ENCODE results near the gene CA6. TPM values are rescaled to one million over a fixed set of nuclear protein-coding genes. Genes with fewer than 3 reads are reported as not detected.
"Not testable (repeated sequence)": the region's sequence is repeated elsewhere in the genome, so short reads cannot be mapped to it uniquely, and the experiment has no call there.

The CA6 gene
- total RNA-seq, 1 donor from 2014 or later, result not detected

DNA sequence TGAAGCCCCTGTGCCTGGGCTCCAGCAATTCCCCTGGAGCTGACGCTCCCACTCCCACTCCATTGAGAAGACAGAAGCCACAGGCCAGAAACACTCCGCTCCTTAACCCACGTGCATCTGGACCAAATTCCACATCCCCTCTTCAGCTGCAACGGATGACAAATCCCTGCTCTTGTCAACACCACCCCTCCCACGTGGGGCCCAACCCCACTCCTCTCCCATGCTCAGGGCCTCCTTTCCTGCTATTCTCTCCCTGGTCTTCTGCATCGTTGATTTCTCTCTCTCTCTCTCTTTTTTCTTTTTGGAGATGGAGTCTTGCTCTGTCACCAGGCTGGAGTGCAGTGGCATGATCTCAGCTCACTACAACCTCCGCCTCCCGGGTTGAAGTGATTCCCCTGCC, 18.3 kb downstream of the CA6 start:
- Histone ChIP-seq H3K79me2 (ENCODE audit: low read depth) (no peaks in the 10 kb centered on the region), H3K27ac (no peak overlapping the region), H4K20me1 (ENCODE audit: low read depth) (no peaks in the 10 kb centered on the region), H3K36me3 (no peaks in the 10 kb centered on the region), H3K9me3 (ENCODE audit: low read depth) (no peaks in the 10 kb centered on the region), H3K4me1 (no peaks in the 10 kb centered on the region), H3F3A (ENCODE audit: low read depth) (no peaks in the 10 kb centered on the region), H2AFZ (replicated peaks) (no peak overlapping the region), H3K9ac (no peak overlapping the region), H3K4me2 (no peak overlapping the region), H3K27me3 (no peaks in the 10 kb centered on the region), H3K4me3 (no peak overlapping the region)
- Mint-ChIP-seq H3K27ac (peak overlapping the region; percentile 54), H3K4me1 (peaks cover 12% of the 10 kb centered on the region), H3K36me3 (no peaks in the 10 kb centered on the region), H3K27me3 (ENCODE audit: insufficient read depth, low read depth) (peaks cover 5% of the 10 kb centered on the region), H3K4me3 (no peak overlapping the region), H3K9me3 (peaks cover 10% of the 10 kb centered on the region)
- TF ChIP-seq, protein P1, sequence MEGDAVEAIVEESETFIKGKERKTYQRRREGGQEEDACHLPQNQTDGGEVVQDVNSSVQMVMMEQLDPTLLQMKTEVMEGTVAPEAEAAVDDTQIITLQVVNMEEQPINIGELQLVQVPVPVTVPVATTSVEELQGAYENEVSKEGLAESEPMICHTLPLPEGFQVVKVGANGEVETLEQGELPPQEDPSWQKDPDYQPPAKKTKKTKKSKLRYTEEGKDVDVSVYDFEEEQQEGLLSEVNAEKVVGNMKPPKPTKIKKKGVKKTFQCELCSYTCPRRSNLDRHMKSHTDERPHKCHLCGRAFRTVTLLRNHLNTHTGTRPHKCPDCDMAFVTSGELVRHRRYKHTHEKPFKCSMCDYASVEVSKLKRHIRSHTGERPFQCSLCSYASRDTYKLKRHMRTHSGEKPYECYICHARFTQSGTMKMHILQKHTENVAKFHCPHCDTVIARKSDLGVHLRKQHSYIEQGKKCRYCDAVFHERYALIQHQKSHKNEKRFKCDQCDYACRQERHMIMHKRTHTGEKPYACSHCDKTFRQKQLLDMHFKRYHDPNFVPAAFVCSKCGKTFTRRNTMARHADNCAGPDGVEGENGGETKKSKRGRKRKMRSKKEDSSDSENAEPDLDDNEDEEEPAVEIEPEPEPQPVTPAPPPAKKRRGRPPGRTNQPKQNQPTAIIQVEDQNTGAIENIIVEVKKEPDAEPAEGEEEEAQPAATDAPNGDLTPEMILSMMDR (IDR thresholded peaks at IDR 0.05), result no peak
- TF ChIP-seq EZH2phosphoT487 (IDR thresholded peaks at IDR 0.05) (no peak), EZH2 (IDR thresholded peaks at IDR 0.05) (no peak)
- DNase-seq (ENCODE audit: low spot score), result no peak

DNA sequence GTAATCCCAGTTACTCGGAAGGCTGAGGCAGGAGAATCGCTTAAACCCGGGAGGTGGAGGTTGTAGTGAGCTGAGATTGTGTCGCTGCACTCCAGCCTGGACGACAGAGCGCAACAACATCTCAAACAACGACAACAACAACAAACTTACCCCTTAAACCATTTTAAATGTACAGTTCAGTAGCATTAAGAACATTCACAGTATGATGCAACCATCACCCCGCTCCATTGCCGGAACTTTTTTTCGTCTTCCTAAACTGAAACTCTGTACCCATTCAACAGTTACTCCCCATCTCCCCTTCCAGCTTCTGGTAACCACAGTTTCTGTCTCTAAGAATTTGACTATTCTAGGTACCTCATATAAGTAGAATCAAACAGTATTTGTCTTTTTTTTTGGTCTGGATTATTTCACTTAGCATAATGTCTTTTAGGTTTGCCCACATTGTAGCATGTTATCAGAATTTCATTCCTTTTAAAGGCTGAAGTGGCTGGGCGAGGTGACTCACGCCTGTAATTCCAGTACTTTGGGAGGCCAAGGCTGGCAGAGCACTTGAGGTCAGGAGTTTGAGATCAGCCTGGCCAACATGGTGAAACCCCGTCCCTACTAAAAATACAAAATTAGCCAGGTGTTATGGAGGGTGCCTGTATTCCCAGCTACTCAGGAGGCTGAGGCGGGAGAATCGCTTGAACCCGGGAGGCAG, 19.6 kb downstream of the CA6 start:
- no peak for DNase-seq (ENCODE audit: low spot score)
- Mint-ChIP-seq H3K36me3 (no peaks in the 10 kb centered on the region), H3K4me3 (no peak overlapping the region), H3K9me3 (peaks cover 9% of the 10 kb centered on the region), H3K27me3 (ENCODE audit: insufficient read depth, low read depth) (peaks cover 5% of the 10 kb centered on the region), H3K27ac (no peak overlapping the region), H3K4me1 (peaks cover 12% of the 10 kb centered on the region)
- Histone ChIP-seq H3K36me3 (no peaks in the 10 kb centered on the region), H3K4me3 (no peak overlapping the region), H3K9ac (no peak overlapping the region), H3K27me3 (no peaks in the 10 kb centered on the region), H3F3A (ENCODE audit: low read depth) (no peaks in the 10 kb centered on the region), H2AFZ (replicated peaks) (no peak overlapping the region), H4K20me1 (ENCODE audit: low read depth) (no peaks in the 10 kb centered on the region), H3K79me2 (ENCODE audit: low read depth) (no peaks in the 10 kb centered on the region), H3K27ac (no peak overlapping the region), H3K9me3 (ENCODE audit: low read depth) (no peaks in the 10 kb centered on the region), H3K4me1 (no peaks in the 10 kb centered on the region), H3K4me2 (no peak overlapping the region)
- TF ChIP-seq EZH2 (IDR thresholded peaks at IDR 0.05) (no peak), EZH2phosphoT487 (IDR thresholded peaks at IDR 0.05) (no peak)
- TF ChIP-seq, protein P1 (IDR thresholded peaks at IDR 0.05), result no peak

DNA sequence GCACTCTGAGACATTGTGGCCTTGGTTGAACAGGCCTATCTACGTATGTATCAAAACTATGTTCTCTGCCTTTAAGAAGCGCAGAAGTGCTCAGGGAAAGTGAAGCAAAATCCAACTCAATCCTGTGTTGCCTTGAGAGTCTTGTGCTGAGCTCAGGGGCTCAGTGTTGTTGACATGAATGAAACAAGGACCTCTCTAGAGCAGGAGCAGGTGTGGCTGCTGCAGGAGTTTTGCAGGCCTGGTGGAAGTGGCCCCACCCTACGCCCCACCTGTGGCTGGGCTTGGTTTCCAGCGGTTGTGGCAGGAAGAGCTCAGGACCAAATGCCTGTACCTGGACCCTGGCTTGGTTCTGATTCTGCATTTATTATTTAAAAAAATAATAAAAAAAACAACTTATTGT, 20.9 kb downstream of the CA6 start:
- DNase-seq (ENCODE audit: low spot score), result no peak
- Mint-ChIP-seq H3K27me3 (ENCODE audit: insufficient read depth, low read depth) (peaks cover 6% of the 10 kb centered on the region), H3K4me3 (no peak overlapping the region), H3K36me3 (no peaks in the 10 kb centered on the region), H3K4me1 (peaks cover 12% of the 10 kb centered on the region), H3K27ac (no peak overlapping the region), H3K9me3 (peaks cover 6% of the 10 kb centered on the region)
- H3K27ac ChIP-seq, result no peak overlapping the region
- no peaks in the 10 kb centered on the region for H3K27me3 ChIP-seq
- TF ChIP-seq EZH2phosphoT487 (IDR thresholded peaks at IDR 0.05), result no peak
- TF ChIP-seq EZH2 (IDR thresholded peaks at IDR 0.05), result no peak
- TF ChIP-seq, protein P1 (IDR thresholded peaks at IDR 0.05), result no peak
- H3K36me3 ChIP-seq, result no peaks in the 10 kb centered on the region
- no peaks in the 10 kb centered on the region for H3F3A ChIP-seq (ENCODE audit: low read depth)
- H3K9ac ChIP-seq, result no peak overlapping the region
- H3K9me3 ChIP-seq (ENCODE audit: low read depth), result no peaks in the 10 kb centered on the region
- H3K79me2 ChIP-seq (ENCODE audit: low read depth), result no peaks in the 10 kb centered on the region
- no peaks in the 10 kb centered on the region for H3K4me1 ChIP-seq
- H3K4me3 ChIP-seq, result no peak overlapping the region
- no peak overlapping the region for H3K4me2 ChIP-seq
- no peak overlapping the region for H2AFZ ChIP-seq (replicated peaks)
- no peaks in the 10 kb centered on the region for H4K20me1 ChIP-seq (ENCODE audit: low read depth)

DNA sequence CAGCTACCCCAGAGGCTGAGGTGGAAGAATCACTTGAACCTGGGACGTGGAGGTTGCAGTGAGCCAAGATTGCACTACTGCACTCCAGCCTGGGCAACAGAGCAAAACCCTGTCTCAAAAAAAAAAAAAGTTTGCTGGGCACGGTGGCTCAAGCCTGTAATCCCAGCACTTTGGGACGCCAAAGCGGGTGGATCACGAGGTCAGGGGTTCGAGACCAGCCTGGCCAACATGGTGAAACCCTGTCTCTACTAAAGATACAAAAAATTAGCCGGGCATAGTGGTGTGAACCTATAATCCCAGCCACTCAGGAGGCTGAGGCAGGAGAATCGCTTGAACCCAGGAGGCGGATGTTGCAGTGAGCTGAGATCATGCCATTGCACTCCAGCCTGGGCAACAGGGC, 23.2 kb downstream of the CA6 start:
- not testable (repeated sequence) for H3K4me1 ChIP-seq; H3K79me2 ChIP-seq (ENCODE audit: low read depth); H3K27me3 Mint-ChIP-seq (ENCODE audit: insufficient read depth, low read depth); H4K20me1 ChIP-seq (ENCODE audit: low read depth); DNase-seq (ENCODE audit: low spot score); H3K4me3 Mint-ChIP-seq; H3K27ac Mint-ChIP-seq; H3K36me3 ChIP-seq; H3K4me3 ChIP-seq; H3K9me3 ChIP-seq (ENCODE audit: low read depth); H3F3A ChIP-seq (ENCODE audit: low read depth); H3K27ac ChIP-seq; H3K4me1 Mint-ChIP-seq; H3K9me3 Mint-ChIP-seq; H3K27me3 ChIP-seq; H3K36me3 Mint-ChIP-seq; H3K4me2 ChIP-seq; H3K9ac ChIP-seq; H2AFZ ChIP-seq (replicated peaks)
